Thyroid gland (tissue), 4 donors: ENCODE results near the gene RPL5. TPM values are rescaled to one million over a fixed set of nuclear protein-coding genes. Genes with fewer than 3 reads are reported as not detected.

Experiments
- DNase-seq, 2 donors: peaks; one replicate each; pipeline ENCODE4 v3.0.0-alpha.2; 2019
- H3K27ac ChIP-seq, 3 donors: fragments of 200-600 bp; sonication (generic); 1 replicate in 2 of 3; 2 replicates in 1 of 3; pipeline ENCODE4 v1.5.1; 2016 to 2019; ENCODE audit warnings: mild to moderate bottlenecking in 1 of 3, moderate library complexity in 1 of 3
- H3K27me3 ChIP-seq: fragments of 200-600 bp; sonication (generic); one replicate; pipeline ENCODE4 v1.5.1; 2019
- H3K36me3 ChIP-seq, 2 donors: fragments of 200-600 bp; sonication (generic); one replicate each; pipeline ENCODE4 v1.5.1; 2016 to 2019
- H3K4me1 ChIP-seq, 2 donors: fragments of 200-600 bp; sonication (generic); one replicate each; pipeline ENCODE4 v1.5.1; 2017 to 2019
- H3K4me3 ChIP-seq, 3 donors: fragments of 200-600 bp; sonication (generic); replicated peaks in 1 of 3; 1 replicate in 2 of 3; 2 replicates in 1 of 3; pipeline ENCODE4 v1.5.1; 2016; ENCODE audit warnings: mild to moderate bottlenecking in 1 of 3
- H3K9me3 ChIP-seq: fragments of 200-600 bp; sonication (generic); one replicate; pipeline ENCODE4 v1.5.1; 2017
- CTCF ChIP-seq, 6 experiments: fragments of 200-600 bp in 3 of 6; fragments of 450-650 bp in 3 of 6; sonication (generic) in 3 of 6; IDR thresholded peaks; one replicate each; pipeline ENCODE4 v1.5.1; 2016 to 2019; ENCODE audit warnings: antibody characterized with exemption in 6 of 6, mild to moderate bottlenecking in 2 of 6, inconsistent platforms in 1 of 6, moderate library complexity in 1 of 6
- POLR2A ChIP-seq, 2 donors: fragments of 450-650 bp; IDR thresholded peaks; one replicate each; pipeline ENCODE4 v1.6.1; 2017; ENCODE audit warnings: antibody characterized with exemption in 2 of 2, mild to moderate bottlenecking in 2 of 2, moderate library complexity in 1 of 2
- whole genome bisulfite sequencing, 2 donors: methylation state at CpG; one replicate each; pipeline ENCODE4 v1.1.5; 2017; 5-methylcytosine and 5-hydroxymethylcytosine counted together
- intact Hi-C: fragments of 100-400 bp; cut with DNase I; formaldehyde crosslinking; loops from one replicate; pipeline ENCODE4 v1.15.1; 2023
- total RNA-seq, 4 donors: library from RNA; depleted of rRNA; stranded (reverse); fragments of >200 nt; gene quantifications; one replicate each; pipeline ENCODE4 v1.2.3, GENCODE V29; 2016

Gene RPL5
- total RNA-seq, 4 donors from 2014 or later, result 1,556 to 2,409 (median 1,666) TPM

GRCh38 chr1:92805216-92805615 lies 26.6 kb upstream of the RPL5 start:
- Histone ChIP-seq H3K36me3 (no peaks in the 10 kb centered on the region), H3K4me1 (no peaks in the 10 kb centered on the region), H3K27ac (peak overlapping the region in 1 of 3 donors; percentile 38), H3K27me3 (no peaks in the 10 kb centered on the region), H3K4me3 (no peak overlapping the region), H3K9me3 (no peaks in the 10 kb centered on the region)
- DNase-seq, result no peak
- WGBS, 2 donors, result 91 to 97% methylated on average over 1 of the region's 1 CpG
- intact Hi-C loops, result no loop called here
- TF ChIP-seq CTCF (IDR thresholded peaks at IDR 0.05) (no peak), POLR2A (IDR thresholded peaks at IDR 0.05) (no peak)

GRCh38 chr1:92808381-92808780 lies 23.5 kb upstream of the RPL5 start:
- no peak for TF ChIP-seq CTCF (IDR thresholded peaks at IDR 0.05)
- no peak for TF ChIP-seq POLR2A (IDR thresholded peaks at IDR 0.05)
- H3K9me3 ChIP-seq, result no peaks in the 10 kb centered on the region
- intact Hi-C loops, result no loop called here
- no peak overlapping the region for H3K4me3 ChIP-seq
- H3K4me1 ChIP-seq, result no peaks in the 10 kb centered on the region
- no peaks in the 10 kb centered on the region for H3K36me3 ChIP-seq
- H3K27ac ChIP-seq, result no peak overlapping the region
- no peak for DNase-seq
- H3K27me3 ChIP-seq, result no peaks in the 10 kb centered on the region

- Histone ChIP-seq H3K27me3 (no peaks in the 10 kb centered on the region), H3K4me3 (no peak overlapping the region), H3K9me3 (no peaks in the 10 kb centered on the region), H3K36me3 (no peaks in the 10 kb centered on the region), H3K4me1 (peaks cover 9 to 16% of the 10 kb centered on the region in 2 donors), H3K27ac (peak overlapping the region in 2 of 3 donors; percentile 3 to 34)
- no peak for TF ChIP-seq CTCF (IDR thresholded peaks at IDR 0.05)
- no peak for TF ChIP-seq POLR2A (IDR thresholded peaks at IDR 0.05)
- intact Hi-C loops, result no loop called here
- peak; percentile 38 to 47 for DNase-seq
- 21 to 33% methylated on average over 2 of the region's 2 CpGs for WGBS, 2 donors
These were observed 15.1 kb upstream of the RPL5 start for GRCh38 chr1:92816732-92817131.

GRCh38 chr1:92817137-92817697 lies 14.6 kb upstream of the RPL5 start:
- DNase-seq, result peak; percentile 17 to 39
- Histone ChIP-seq H3K4me3 (no peak overlapping the region), H3K4me1 (peaks cover 9 to 16% of the 10 kb centered on the region in 2 donors), H3K27ac (peak overlapping the region in 2 of 3 donors; percentile 31 to 56), H3K27me3 (no peaks in the 10 kb centered on the region), H3K9me3 (no peaks in the 10 kb centered on the region), H3K36me3 (no peaks in the 10 kb centered on the region)
- intact Hi-C loops, result no loop called here
- whole genome bisulfite sequencing, 2 donors, result 10 to 32% methylated on average over 1 of the region's 1 CpG
- TF ChIP-seq CTCF (IDR thresholded peaks at IDR 0.05) (no peak), POLR2A (IDR thresholded peaks at IDR 0.05) (no peak)

GRCh38 chr1:92817986-92818764 lies 13.7 kb upstream of the RPL5 start:
- TF ChIP-seq POLR2A (IDR thresholded peaks at IDR 0.05), result no peak
- peak; percentile 8 to 65 (median 58) for TF ChIP-seq CTCF (IDR thresholded peaks at IDR 0.05)
- peaks cover 9 to 16% of the 10 kb centered on the region in 2 donors for H3K4me1 ChIP-seq
- WGBS, 2 donors, result 93 to 96% methylated on average over 3 of the region's 3 CpGs
- H3K36me3 ChIP-seq, result no peaks in the 10 kb centered on the region
- no peaks in the 10 kb centered on the region for H3K9me3 ChIP-seq
- peak in 1 of 2 donors; percentile 12 for DNase-seq
- intact Hi-C loops, result no loop called here
- no peaks in the 10 kb centered on the region for H3K27me3 ChIP-seq
- peak overlapping the region in 2 of 3 donors; percentile 31 to 56 for H3K27ac ChIP-seq
- H3K4me3 ChIP-seq, result no peak overlapping the region
